Measurements from ENCODE around the gene CACNA1C. TPM values are rescaled to one million over a fixed set of nuclear protein-coding genes. Genes with fewer than 3 reads are reported as not detected.

Gene CACNA1C
- total RNA-seq, 1 experiment from 2014 or later = not detected

GRCh38 chr12:2329661-2330210 lies 276.9 kb downstream of the CACNA1C start:
- no peaks in the 10 kb centered on the region for H3F3A ChIP-seq (ENCODE audit: insufficient read depth, low read depth)
- TF ChIP-seq, protein P1, sequence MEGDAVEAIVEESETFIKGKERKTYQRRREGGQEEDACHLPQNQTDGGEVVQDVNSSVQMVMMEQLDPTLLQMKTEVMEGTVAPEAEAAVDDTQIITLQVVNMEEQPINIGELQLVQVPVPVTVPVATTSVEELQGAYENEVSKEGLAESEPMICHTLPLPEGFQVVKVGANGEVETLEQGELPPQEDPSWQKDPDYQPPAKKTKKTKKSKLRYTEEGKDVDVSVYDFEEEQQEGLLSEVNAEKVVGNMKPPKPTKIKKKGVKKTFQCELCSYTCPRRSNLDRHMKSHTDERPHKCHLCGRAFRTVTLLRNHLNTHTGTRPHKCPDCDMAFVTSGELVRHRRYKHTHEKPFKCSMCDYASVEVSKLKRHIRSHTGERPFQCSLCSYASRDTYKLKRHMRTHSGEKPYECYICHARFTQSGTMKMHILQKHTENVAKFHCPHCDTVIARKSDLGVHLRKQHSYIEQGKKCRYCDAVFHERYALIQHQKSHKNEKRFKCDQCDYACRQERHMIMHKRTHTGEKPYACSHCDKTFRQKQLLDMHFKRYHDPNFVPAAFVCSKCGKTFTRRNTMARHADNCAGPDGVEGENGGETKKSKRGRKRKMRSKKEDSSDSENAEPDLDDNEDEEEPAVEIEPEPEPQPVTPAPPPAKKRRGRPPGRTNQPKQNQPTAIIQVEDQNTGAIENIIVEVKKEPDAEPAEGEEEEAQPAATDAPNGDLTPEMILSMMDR (conservative IDR thresholded peaks at IDR 0.05) = no peak
- TF ChIP-seq EZH2 (IDR thresholded peaks at IDR 0.05; ENCODE audit: low read depth) = no peak
- 0 out of 2 replicates have a peak, but pooled peaks cover 6% of the 10 kb centered on the region for H4K20me1 ChIP-seq (ENCODE audit: insufficient read depth)
- H3K27ac ChIP-seq = no peak overlapping the region
- H3K79me2 ChIP-seq (ENCODE audit: low read depth) = no peaks in the 10 kb centered on the region
- H3K36me3 ChIP-seq (ENCODE audit: low read depth) = no peaks in the 10 kb centered on the region
- H3K27me3 ChIP-seq (ENCODE audit: insufficient read depth, low read depth) = peaks cover 97% of the 10 kb centered on the region
- H3K4me2 ChIP-seq = no peak overlapping the region
- ChIA-PET POLR2A (ENCODE audit: unreplicated experiment) (no interaction called here), CTCF (no interaction called here)
- H2AFZ ChIP-seq = no peak overlapping the region
- no TSS peak for BruUV-seq (replicated peaks)
- H3K9me3 ChIP-seq (ENCODE audit: insufficient read depth, low read depth) = no peaks in the 10 kb centered on the region
- H3K4me3 ChIP-seq = no peak overlapping the region
- H3K9me2 ChIP-seq (ENCODE audit: insufficient read depth) = no peaks in the 10 kb centered on the region
- no peaks in the 10 kb centered on the region for H3K4me1 ChIP-seq (replicated peaks; ENCODE audit: insufficient read depth)
- no peak for DNase-seq
- intact Hi-C loops (cut with micrococcal nuclease; ENCODE audit: unreplicated experiment) = no loop called here

GRCh38 chr12:2332236-2332635 lies 279.4 kb downstream of the CACNA1C start:
- Histone ChIP-seq H2AFZ (no peak overlapping the region), H3K36me3 (ENCODE audit: low read depth) (no peaks in the 10 kb centered on the region), H3K4me2 (no peak overlapping the region), H4K20me1 (ENCODE audit: insufficient read depth) (0 out of 2 replicates have a peak, but pooled peaks cover 4% of the 10 kb centered on the region), H3K4me3 (no peak overlapping the region), H3K27me3 (ENCODE audit: insufficient read depth, low read depth) (peaks cover 94% of the 10 kb centered on the region), H3K9me3 (ENCODE audit: insufficient read depth, low read depth) (no peaks in the 10 kb centered on the region), H3K4me1 (replicated peaks; ENCODE audit: insufficient read depth) (no peaks in the 10 kb centered on the region), H3K27ac (no peak overlapping the region), H3F3A (ENCODE audit: insufficient read depth, low read depth) (no peaks in the 10 kb centered on the region), H3K9me2 (ENCODE audit: insufficient read depth) (no peaks in the 10 kb centered on the region), H3K79me2 (ENCODE audit: low read depth) (no peaks in the 10 kb centered on the region)
- DNase-seq = no peak
- CTCF ChIA-PET = no interaction called here
- POLR2A ChIA-PET (ENCODE audit: unreplicated experiment) = no interaction called here
- no TSS peak for BruUV-seq (replicated peaks)
- intact Hi-C loops (cut with micrococcal nuclease; ENCODE audit: unreplicated experiment) = no loop called here
- TF ChIP-seq, protein P1 (conservative IDR thresholded peaks at IDR 0.05) = no peak
- no peak for TF ChIP-seq EZH2 (IDR thresholded peaks at IDR 0.05; ENCODE audit: low read depth)

- Histone ChIP-seq H3K79me2 (ENCODE audit: low read depth) (no peaks in the 10 kb centered on the region), H3K4me2 (no peak overlapping the region), H2AFZ (no peak overlapping the region), H4K20me1 (ENCODE audit: insufficient read depth) (no peaks in the 10 kb centered on the region), H3K4me1 (replicated peaks; ENCODE audit: insufficient read depth) (no peaks in the 10 kb centered on the region), H3K27me3 (ENCODE audit: insufficient read depth, low read depth) (peaks cover 92% of the 10 kb centered on the region), H3F3A (ENCODE audit: insufficient read depth, low read depth) (no peaks in the 10 kb centered on the region), H3K9me2 (ENCODE audit: insufficient read depth) (no peaks in the 10 kb centered on the region), H3K4me3 (no peak overlapping the region), H3K9me3 (ENCODE audit: insufficient read depth, low read depth) (no peaks in the 10 kb centered on the region), H3K36me3 (ENCODE audit: low read depth) (no peaks in the 10 kb centered on the region), H3K27ac (no peak overlapping the region)
- ChIA-PET CTCF (no interaction called here), POLR2A (ENCODE audit: unreplicated experiment) (no interaction called here)
- BruUV-seq (replicated peaks) = no TSS peak
- TF ChIP-seq, protein P1 (conservative IDR thresholded peaks at IDR 0.05) = no peak
- TF ChIP-seq EZH2 (IDR thresholded peaks at IDR 0.05; ENCODE audit: low read depth) = no peak
- intact Hi-C loops (cut with micrococcal nuclease; ENCODE audit: unreplicated experiment) = no loop called here
- no peak for DNase-seq
Observed at GRCh38 chr12:2332947-2333346, 280.2 kb downstream of the CACNA1C start.

Data from PC-9 (cell line).